Activated CD8-positive, alpha-beta memory T cell treated with anti-CD3 and anti-CD28 coated beads, Interleukin-2, amount 10 ng/mL, durations not matched to agents 7 days and 5 days (primary cell): Measurements from ENCODE around the gene POLR1A. TPM values are rescaled to one million over a fixed set of nuclear protein-coding genes. Genes with fewer than 3 reads are reported as not detected.

ENCODE experiments used
- ATAC-seq: fragments of 150-1000 bp; cut with Tn5 transposase; one replicate; pipeline ENCODE4 v1.10.0; 2021; ENCODE audit warnings: moderate library complexity
- CTCF ChIA-PET: fragments of 350-600 bp; sonication (Branson Sonifier 250); formaldehyde crosslinking; loops from one replicate; lab custom pipeline; 2021; ENCODE audit warnings: antibody characterized with exemption; lab: Charles Lee
- DNase-seq: peaks from one replicate; pipeline ENCODE4 v3.0.0-alpha.2; 2020
- H3K27ac Mint-ChIP-seq: one replicate; pipeline ENCODE4 v1.8.0; 2021; ENCODE audit warnings: mild to moderate bottlenecking, mixed read lengths
- H3K27me3 Mint-ChIP-seq: one replicate; pipeline ENCODE4 v1.8.0; 2021; ENCODE audit warnings: mixed read lengths
- H3K36me3 Mint-ChIP-seq: one replicate; pipeline ENCODE4 v1.8.0; 2021; ENCODE audit warnings: mild to moderate bottlenecking, mixed read lengths
- H3K4me1 Mint-ChIP-seq: one replicate; pipeline ENCODE4 v1.8.0; 2021; ENCODE audit warnings: mixed read lengths
- H3K4me3 Mint-ChIP-seq: one replicate; pipeline ENCODE4 v1.8.0; 2021; ENCODE audit warnings: mild to moderate bottlenecking, moderate library complexity, mixed read lengths
- H3K9me3 Mint-ChIP-seq: one replicate; pipeline ENCODE4 v1.8.0; 2022; ENCODE audit warnings: low read depth, mixed read lengths
- total RNA-seq, 2 experiments: library from RNA; stranded (reverse); gene quantifications; one replicate each; pipeline ENCODE4 v1.2.3, GENCODE V29; 2021

POLR1A gene
- total RNA-seq, 2 experiments from 2014 or later = 38.2 to 51.2 TPM

DNA sequence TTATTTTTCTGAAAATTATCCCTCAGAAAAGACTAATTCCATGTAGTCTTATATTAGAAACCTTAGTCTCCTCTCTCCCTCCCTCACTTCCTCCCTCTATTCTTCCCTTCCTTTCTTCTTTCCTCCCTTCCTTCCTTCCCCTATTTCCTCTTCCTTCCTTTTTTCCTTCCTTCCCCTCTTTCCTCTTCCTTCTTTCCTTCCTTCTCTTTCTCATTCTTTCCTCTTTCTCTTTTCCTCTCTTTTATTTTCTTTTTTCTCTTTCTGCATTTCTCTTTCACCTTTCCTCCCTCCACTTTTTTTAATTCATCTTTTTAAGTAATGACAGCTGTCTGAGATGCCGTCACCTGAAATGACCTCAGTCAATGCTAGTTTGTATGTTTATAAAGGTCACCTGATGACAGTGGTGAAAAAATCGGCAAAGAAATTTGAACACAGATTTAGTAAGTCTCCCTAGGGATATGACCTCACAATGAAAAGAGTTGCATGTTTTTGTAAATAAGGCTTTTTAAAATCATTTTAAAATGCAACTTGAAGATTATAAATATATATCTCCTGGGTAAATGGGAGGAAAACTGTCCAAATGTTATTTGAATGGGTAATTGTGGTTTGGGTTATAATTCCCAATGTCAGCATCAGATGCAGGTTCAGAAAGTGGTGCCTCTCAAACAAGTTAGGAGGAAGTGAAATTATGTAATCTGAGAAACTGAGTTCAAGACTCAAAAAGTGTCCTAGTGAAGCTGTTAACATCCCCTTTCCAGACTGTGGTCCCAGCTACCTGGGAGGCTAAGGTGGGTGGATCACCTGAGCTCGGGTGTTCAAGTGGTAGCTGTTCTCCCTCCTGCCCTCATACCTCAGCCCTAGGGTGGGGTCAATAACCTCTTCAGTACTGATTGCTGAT lies 126.6 kb downstream of the POLR1A start:
- CTCF ChIA-PET = interaction anchor here (1.2 kb wide), 1 partner anchor 15 kb away, joined by 4 read pairs; no protein-coding TSS in a partner anchor
- H3K9me3 Mint-ChIP-seq = no peaks in the 10 kb centered on the region
- DNase-seq = no peak
- H3K27me3 Mint-ChIP-seq = peaks cover 16% of the 10 kb centered on the region
- no peak overlapping the region for H3K27ac Mint-ChIP-seq
- no peak for ATAC-seq
- peaks cover 2% of the 10 kb centered on the region for H3K36me3 Mint-ChIP-seq
- peaks cover 5% of the 10 kb centered on the region for H3K4me1 Mint-ChIP-seq
- H3K4me3 Mint-ChIP-seq = no peak overlapping the region

DNA sequence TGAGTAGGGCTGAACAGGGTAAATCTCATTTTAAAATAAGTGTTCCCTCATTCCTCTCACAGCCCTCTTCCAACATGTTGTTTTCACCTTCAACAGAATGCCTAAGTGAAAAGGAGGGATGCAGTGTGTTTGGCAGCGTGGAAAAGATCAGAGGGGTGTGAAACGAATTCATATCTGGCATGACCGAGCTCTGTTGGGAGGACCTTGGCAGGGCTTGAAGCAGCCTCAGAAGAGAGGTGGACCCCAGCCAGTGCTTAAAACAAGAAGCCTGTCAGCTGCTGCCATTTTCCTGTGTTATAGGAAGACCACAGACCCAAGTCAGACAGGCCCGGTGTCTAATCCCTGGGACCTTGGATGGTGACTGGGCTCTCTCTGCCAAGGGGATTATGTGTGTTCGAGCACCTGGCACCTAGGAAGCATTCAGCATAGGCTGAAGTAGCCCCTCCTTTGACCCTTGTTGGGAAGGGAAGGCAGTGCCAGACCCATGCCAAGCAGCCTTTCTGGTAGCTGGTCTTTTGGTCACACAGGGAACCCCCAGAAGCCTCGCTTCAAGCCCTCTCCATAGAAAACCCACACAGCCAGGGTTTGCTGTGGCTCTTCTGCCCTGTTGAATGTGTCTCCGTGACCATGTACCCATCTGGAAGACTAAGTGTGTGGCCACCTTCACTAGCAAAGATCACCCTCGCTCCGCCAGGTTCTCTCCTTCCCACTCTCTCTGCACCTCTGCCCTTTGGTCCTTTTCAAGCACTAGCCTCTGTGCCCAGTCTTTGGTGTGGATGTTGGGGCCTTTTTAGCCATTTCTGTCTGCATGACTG lies 129.4 kb downstream of the POLR1A start:
- peaks cover 10% of the 10 kb centered on the region for H3K9me3 Mint-ChIP-seq
- peaks cover 14% of the 10 kb centered on the region for H3K27me3 Mint-ChIP-seq
- peaks cover 8% of the 10 kb centered on the region for H3K4me1 Mint-ChIP-seq
- ATAC-seq = no peak
- H3K36me3 Mint-ChIP-seq = peaks cover 10% of the 10 kb centered on the region
- H3K4me3 Mint-ChIP-seq = no peak overlapping the region
- no peak overlapping the region for H3K27ac Mint-ChIP-seq
- CTCF ChIA-PET = no interaction called here
- DNase-seq = no peak

GRCh38 chr2:85975581-85975980 lies 130.1 kb downstream of the POLR1A start:
- DNase-seq (no peak), ATAC-seq (no peak)
- H3K27ac Mint-ChIP-seq = no peak overlapping the region
- CTCF ChIA-PET = no interaction called here
- peaks cover 10% of the 10 kb centered on the region for H3K36me3 Mint-ChIP-seq
- H3K4me3 Mint-ChIP-seq = no peak overlapping the region
- H3K4me1 Mint-ChIP-seq = peaks cover 8% of the 10 kb centered on the region
- H3K27me3 Mint-ChIP-seq = peaks cover 14% of the 10 kb centered on the region
- H3K9me3 Mint-ChIP-seq = peaks cover 10% of the 10 kb centered on the region

- Mint-ChIP-seq H3K27me3 (peaks cover 12% of the 10 kb centered on the region), H3K4me1 (peaks cover 8% of the 10 kb centered on the region), H3K27ac (no peak overlapping the region), H3K4me3 (no peak overlapping the region), H3K9me3 (peaks cover 10% of the 10 kb centered on the region), H3K36me3 (peaks cover 14% of the 10 kb centered on the region)
- CTCF ChIA-PET = no interaction called here
- ATAC-seq = no peak
- DNase-seq = no peak
Measured at GRCh38 chr2:85974390-85974789, 131.3 kb downstream of the POLR1A start.

GRCh38 chr2:85972355-85972754 lies 133.3 kb downstream of the POLR1A start:
- peaks cover 8% of the 10 kb centered on the region for H3K27me3 Mint-ChIP-seq
- peaks cover 8% of the 10 kb centered on the region for H3K4me1 Mint-ChIP-seq
- ATAC-seq (no peak), DNase-seq (no peak)
- CTCF ChIA-PET = interaction anchor here (1.1 kb wide), 1 partner anchor 27 kb away, joined by 3 read pairs; no protein-coding TSS in a partner anchor
- peaks cover 10% of the 10 kb centered on the region for H3K9me3 Mint-ChIP-seq
- H3K4me3 Mint-ChIP-seq = no peak overlapping the region
- H3K27ac Mint-ChIP-seq = no peak overlapping the region
- peaks cover 14% of the 10 kb centered on the region for H3K36me3 Mint-ChIP-seq

DNA sequence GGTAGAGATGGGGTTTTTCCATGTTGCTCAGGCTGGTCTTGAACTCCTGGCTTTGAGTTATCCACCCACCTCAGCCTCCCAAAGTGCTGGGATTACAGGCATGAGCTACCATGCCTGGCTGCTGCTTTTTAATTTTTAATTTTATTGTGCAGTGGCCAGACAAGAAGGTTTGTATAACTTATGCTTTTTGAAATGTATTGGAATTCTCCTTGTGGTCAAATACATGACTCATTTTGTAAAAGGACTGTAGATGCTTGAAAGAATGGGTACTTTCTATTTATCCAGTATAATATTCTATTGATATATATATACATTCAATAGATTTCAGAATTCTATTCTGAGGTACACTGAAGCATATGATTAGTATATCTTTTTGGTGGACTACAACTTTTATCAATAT lies 134.3 kb downstream of the POLR1A start:
- no peak overlapping the region for H3K4me3 Mint-ChIP-seq
- no peak overlapping the region for H3K27ac Mint-ChIP-seq
- CTCF ChIA-PET = no interaction called here
- DNase-seq = no peak
- ATAC-seq = no peak
- H3K36me3 Mint-ChIP-seq = peaks cover 16% of the 10 kb centered on the region
- peaks cover 5% of the 10 kb centered on the region for H3K27me3 Mint-ChIP-seq
- H3K4me1 Mint-ChIP-seq = peaks cover 8% of the 10 kb centered on the region
- peaks cover 10% of the 10 kb centered on the region for H3K9me3 Mint-ChIP-seq

Other genes with a start within 250 kb of the POLR1A start
- 10 to 100 TPM; 73.9 to 74.0 TPM for gene ST3GAL5, start 216.9 kb downstream of the POLR1A start, total RNA-seq
- gene PTCD3, start 349 bp upstream of the POLR1A start, total RNA-seq = 100 to 1,000 TPM; 164 to 172 TPM
- gene IMMT, start 89.6 kb upstream of the POLR1A start, total RNA-seq = 100 to 1,000 TPM; 130 to 162 TPM
- gene MRPL35, start 93.6 kb upstream of the POLR1A start, total RNA-seq = 10 to 100 TPM; 46.3 to 66.3 TPM
- gene REEP1, start 231.7 kb upstream of the POLR1A start, total RNA-seq = under 1 TPM in 1 of 2 experiments, not detected in 1; 0.16 TPM